ENCODE results near the gene MBNL1. TPM values are rescaled to one million over a fixed set of nuclear protein-coding genes. Genes with fewer than 3 reads are reported as not detected.

MBNL1 gene
- total RNA-seq, 4 donors from 2014 or later = 258 to 478 (median 320) TPM

GRCh38 chr3:152243721-152244516 lies 24.8 kb upstream of the MBNL1 start:
- 80% methylated on average over 10 of the region's 10 CpGs for WGBS
- Histone ChIP-seq H3K9me3 (no peaks in the 10 kb centered on the region), H3K36me3 (no peaks in the 10 kb centered on the region), H3K27ac (no peak overlapping the region), H3K4me3 (no peak overlapping the region), H3K27me3 (no peaks in the 10 kb centered on the region), H3K4me1 (peaks cover 6% of the 10 kb centered on the region)
- no peak for TF ChIP-seq CTCF (IDR thresholded peaks at IDR 0.05)
- no peak for TF ChIP-seq POLR2AphosphoS5 (IDR thresholded peaks at IDR 0.05)
- TF ChIP-seq POLR2A (IDR thresholded peaks at IDR 0.05) = no peak
- no peak for TF ChIP-seq EP300 (IDR thresholded peaks at IDR 0.05)
- DNase-seq (ENCODE audit: low spot score in 2 of 2) = no peak

- no peak for DNase-seq (ENCODE audit: low spot score in 2 of 2)
- 67% methylated on average over 2 of the region's 2 CpGs for WGBS
- H3K27ac ChIP-seq = no peak overlapping the region
- peaks cover 6% of the 10 kb centered on the region for H3K4me1 ChIP-seq
- H3K27me3 ChIP-seq = no peaks in the 10 kb centered on the region
- no peaks in the 10 kb centered on the region for H3K9me3 ChIP-seq
- TF ChIP-seq POLR2AphosphoS5 (IDR thresholded peaks at IDR 0.05) (no peak), CTCF (IDR thresholded peaks at IDR 0.05) (no peak), EP300 (IDR thresholded peaks at IDR 0.05) (no peak), POLR2A (IDR thresholded peaks at IDR 0.05) (no peak)
- no peak overlapping the region for H3K4me3 ChIP-seq
- H3K36me3 ChIP-seq = no peaks in the 10 kb centered on the region
These were observed 24.2 kb upstream of the MBNL1 start for GRCh38 chr3:152244517-152244888.

GRCh38 chr3:152245498-152246170 lies 23.1 kb upstream of the MBNL1 start:
- Histone ChIP-seq H3K4me3 (no peak overlapping the region), H3K4me1 (peaks cover 6% of the 10 kb centered on the region), H3K36me3 (no peaks in the 10 kb centered on the region), H3K27ac (no peak overlapping the region), H3K27me3 (no peaks in the 10 kb centered on the region), H3K9me3 (no peaks in the 10 kb centered on the region)
- DNase-seq (ENCODE audit: low spot score in 2 of 2) = no peak
- WGBS = 82% methylated on average over 3 of the region's 3 CpGs
- TF ChIP-seq CTCF (IDR thresholded peaks at IDR 0.05) (no peak), POLR2A (IDR thresholded peaks at IDR 0.05) (no peak), EP300 (IDR thresholded peaks at IDR 0.05) (no peak), POLR2AphosphoS5 (IDR thresholded peaks at IDR 0.05) (no peak)

- no peaks in the 10 kb centered on the region for H3K9me3 ChIP-seq
- H3K27me3 ChIP-seq = no peaks in the 10 kb centered on the region
- H3K4me1 ChIP-seq = peaks cover 3% of the 10 kb centered on the region
- no peak overlapping the region for H3K27ac ChIP-seq
- TF ChIP-seq POLR2A (IDR thresholded peaks at IDR 0.05) (no peak), EP300 (IDR thresholded peaks at IDR 0.05) (no peak), CTCF (IDR thresholded peaks at IDR 0.05) (no peak), POLR2AphosphoS5 (IDR thresholded peaks at IDR 0.05) (no peak)
- H3K36me3 ChIP-seq = no peaks in the 10 kb centered on the region
- no peak overlapping the region for H3K4me3 ChIP-seq
- DNase-seq (ENCODE audit: low spot score in 2 of 2) = no peak
These were observed 16.8 kb upstream of the MBNL1 start for GRCh38 chr3:152251916-152252315.

- TF ChIP-seq EP300 (IDR thresholded peaks at IDR 0.05) = no peak
- no peak for TF ChIP-seq CTCF (IDR thresholded peaks at IDR 0.05)
- no peak for DNase-seq (ENCODE audit: low spot score in 2 of 2)
- Histone ChIP-seq H3K27ac (no peak overlapping the region), H3K36me3 (no peaks in the 10 kb centered on the region), H3K4me3 (no peak overlapping the region), H3K9me3 (no peaks in the 10 kb centered on the region), H3K27me3 (no peaks in the 10 kb centered on the region), H3K4me1 (peaks cover 11% of the 10 kb centered on the region)
- WGBS = 89% methylated on average over 3 of the region's 3 CpGs
These were observed 16.0 kb upstream of the MBNL1 start for GRCh38 chr3:152252755-152253154.
